Esophagus muscularis mucosa (tissue), 4 donors: ENCODE measurements around the gene VPS41.

Experiments used
- CTCF ChIP-seq, 3 experiments: fragments of 200-600 bp in 2 of 3; fragments of 450-650 bp in 1 of 3; sonication (generic) in 2 of 3; IDR thresholded peaks; one replicate each; pipeline ENCODE4 v1.5.1; 2017 to 2019; ENCODE audit warnings: antibody characterized with exemption in 3 of 3, mild to moderate bottlenecking in 2 of 3, moderate library complexity in 1 of 3
- EP300 ChIP-seq: sonication (generic); formaldehyde crosslinking; IDR thresholded peaks from one replicate; pipeline ENCODE4 v1.6.1; 2017; ENCODE audit warnings: antibody characterized with exemption
- POLR2A ChIP-seq: fragments of 450-650 bp; IDR thresholded peaks from one replicate; pipeline ENCODE4 v1.6.1; 2017; ENCODE audit warnings: antibody characterized with exemption, moderate library complexity, mild to moderate bottlenecking, low read depth

- no peak for TF ChIP-seq CTCF (IDR thresholded peaks at IDR 0.05)
- no peak for TF ChIP-seq POLR2A
- no peak for TF ChIP-seq EP300
Observed at GRCh38 chr7:38686888-38687287, 222.1 kb downstream of the VPS41 start.
